K562 (cell line): Measurements from ENCODE around the gene QARS1. TPM values are rescaled to one million over a fixed set of nuclear protein-coding genes. Genes with fewer than 3 reads are reported as not detected.

Experiments
- GTF2A2 ChIP-seq: IDR thresholded peaks from 2 replicates; pipeline ENCODE4 v1.6.1; 2016; ENCODE audit warnings: mild to moderate bottlenecking, missing genetic modification characterization, missing compliant biosample characterization
- NFATC3 ChIP-seq: fragments of 450-650 bp; IDR thresholded peaks from 2 replicates; pipeline ENCODE4 v1.6.1; 2017; ENCODE audit warnings: mild to moderate bottlenecking
- PHF8 ChIP-seq: fragments of 200-600 bp; sonication (generic); IDR thresholded peaks from 2 replicates; pipeline ENCODE4 v1.6.1; 2012; ENCODE audit warnings: mixed run types, mild to moderate bottlenecking, inconsistent platforms, low read length, moderate library complexity, borderline replicate concordance
- RAD21 ChIP-seq, 2 experiments: fragments of 250-450 bp in 1 of 2; fragments of 450-650 bp in 1 of 2; sonication (Bioruptor Pico) in 1 of 2; formaldehyde crosslinking in 1 of 2; IDR thresholded peaks in 1 of 2; conservative IDR thresholded peaks in 1 of 2; 2 replicates each; pipeline versions ENCODE4 v1.4.0 to v1.8.0; 2020 to 2022; ENCODE audit warnings: mild to moderate bottlenecking in 2 of 2, moderate library complexity in 1 of 2
- RAD51 ChIP-seq: fragments of 450-650 bp; IDR thresholded peaks from 2 replicates; pipeline ENCODE4 v1.7.1; 2016; ENCODE audit warnings: low read depth, mild to moderate bottlenecking, borderline replicate concordance
- SMAD4 ChIP-seq: fragments of 250-450 bp; sonication (Bioruptor Pico); conservative IDR thresholded peaks from 2 replicates; pipeline ENCODE4 v1.8.0; 2021; ENCODE audit warnings: inconsistent platforms, mild to moderate bottlenecking, moderate library complexity
- WHSC1 ChIP-seq: IDR thresholded peaks from one replicate; pipeline ENCODE4 v1.6.1; 2012; ENCODE audit warnings: low read length, control low read depth, inconsistent platforms
- ZNF311 ChIP-seq: fragments of 250-450 bp; sonication (Bioruptor Pico); IDR thresholded peaks from 2 replicates; pipeline ENCODE4 v1.4.0; 2020; ENCODE audit warnings: mild to moderate bottlenecking, moderate library complexity
- polyA plus RNA-seq, 8 experiments: library from polyadenylated mRNA; depleted of rRNA in 4 of 8; stranded (reverse) in 5 of 8; unstranded in 3 of 8; fragments of >200 nt; fragmentation: Nextera tagmentation in 2 of 8; fragmentation: Illumina TruSeq in 1 of 8; extraction: Ambion mirVana in 2 of 8; extraction: Trizol in 1 of 8; gene quantifications; 2 replicates each; pipeline versions ENCODE4 v1.2.1 to v1.2.3, GENCODE V29; 2011 to 2014; ENCODE audit warnings: inconsistent platforms in 1 of 8, missing spikeins in 1 of 8
- total RNA-seq, 7 experiments: library from RNA; depleted of rRNA in 6 of 7; stranded (reverse); fragments of >200 nt in 6 of 7; fragmentation: Illumina TruSeq in 2 of 7; extraction: Trizol in 2 of 7; gene quantifications; 2 replicates each; pipeline versions ENCODE4 v1.2.1 to v1.2.3, GENCODE V29; 2011 to 2021; ENCODE audit warnings: low replicate concordance in 1 of 7
- TF ChIP-seq, protein P1 (sequence below), 2 experiments: fragments of 450-650 bp; IDR thresholded peaks; 2 replicates each; pipeline ENCODE4 v1.6.1; 2016; ENCODE audit warnings: mild to moderate bottlenecking in 2 of 2, borderline replicate concordance in 1 of 2, low read depth in 1 of 2, moderate library complexity in 1 of 2
- TF ChIP-seq, protein P2 (sequence below): fragments of 200-400 bp; formaldehyde crosslinking; IDR thresholded peaks from 2 replicates; pipeline ENCODE4 v1.6.1; 2017; ENCODE audit warnings: mild to moderate bottlenecking, low read depth, low read length, moderate library complexity
- TF ChIP-seq, protein P3 (sequence below): sonication (generic); formaldehyde crosslinking; IDR thresholded peaks from 2 replicates; pipeline ENCODE4 v1.8.0; 2023; ENCODE audit warnings: mild to moderate bottlenecking, missing genetic modification reagents
- TF ChIP-seq, protein P4 (sequence below): sonication (generic); formaldehyde crosslinking; IDR thresholded peaks from 2 replicates; pipeline ENCODE4 v1.8.1; 2022; ENCODE audit warnings: missing genetic modification reagents

Gene QARS1
- total and polyA plus RNA-seq, 9 of the 15 experiments (the other 6 are each of a cell fraction or from before 2014, with no cell fraction given), result 148 to 310 (median 273) TPM

DNA sequence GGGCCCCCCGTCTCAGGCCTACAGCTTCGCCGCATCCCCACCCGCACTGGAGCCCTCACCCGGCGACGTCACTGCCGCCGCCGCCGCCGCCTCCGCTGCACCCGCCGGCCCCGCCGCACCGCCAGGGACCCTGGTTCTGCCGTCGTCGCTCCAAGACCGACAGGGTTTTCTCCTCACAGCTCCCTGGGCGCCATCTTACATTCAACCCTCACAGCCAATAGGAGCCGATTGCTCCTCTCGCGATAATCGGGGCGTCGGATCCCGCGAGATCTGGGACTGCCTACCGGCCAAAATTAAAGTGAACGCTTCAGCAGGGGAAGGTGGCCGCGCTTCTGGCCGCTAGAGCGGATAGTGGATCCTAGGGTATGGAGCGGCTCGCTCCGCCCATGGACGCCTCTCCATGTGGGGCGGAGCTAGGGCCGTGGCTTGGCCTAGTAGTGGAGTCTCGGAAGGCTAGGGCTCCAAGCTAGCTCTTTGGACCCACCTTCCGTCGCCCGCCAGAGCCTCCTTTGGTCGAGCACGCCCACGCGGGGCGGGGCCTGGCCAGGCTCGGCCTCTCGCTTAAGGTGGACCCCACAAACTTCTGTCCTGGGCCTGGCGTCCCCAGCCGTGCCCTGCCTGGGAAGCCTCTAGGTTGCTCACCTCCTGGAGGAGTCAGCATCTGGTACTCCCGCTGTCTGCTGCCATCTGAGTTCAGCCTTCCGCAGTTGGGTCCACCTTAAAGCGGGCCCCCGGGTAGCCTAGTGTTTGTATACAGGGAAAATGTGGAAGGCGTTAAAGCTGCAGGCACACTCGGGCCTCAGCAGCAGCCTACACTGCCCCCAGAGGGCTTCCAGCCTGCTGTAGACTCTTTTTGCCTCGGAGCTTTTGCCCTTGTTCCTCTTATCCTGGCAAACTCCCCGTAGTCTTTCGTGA is 10.4 kb downstream of the QARS1 start, which contains the start of gene QRICH1 (continued):
- TF ChIP-seq, protein P1, sequence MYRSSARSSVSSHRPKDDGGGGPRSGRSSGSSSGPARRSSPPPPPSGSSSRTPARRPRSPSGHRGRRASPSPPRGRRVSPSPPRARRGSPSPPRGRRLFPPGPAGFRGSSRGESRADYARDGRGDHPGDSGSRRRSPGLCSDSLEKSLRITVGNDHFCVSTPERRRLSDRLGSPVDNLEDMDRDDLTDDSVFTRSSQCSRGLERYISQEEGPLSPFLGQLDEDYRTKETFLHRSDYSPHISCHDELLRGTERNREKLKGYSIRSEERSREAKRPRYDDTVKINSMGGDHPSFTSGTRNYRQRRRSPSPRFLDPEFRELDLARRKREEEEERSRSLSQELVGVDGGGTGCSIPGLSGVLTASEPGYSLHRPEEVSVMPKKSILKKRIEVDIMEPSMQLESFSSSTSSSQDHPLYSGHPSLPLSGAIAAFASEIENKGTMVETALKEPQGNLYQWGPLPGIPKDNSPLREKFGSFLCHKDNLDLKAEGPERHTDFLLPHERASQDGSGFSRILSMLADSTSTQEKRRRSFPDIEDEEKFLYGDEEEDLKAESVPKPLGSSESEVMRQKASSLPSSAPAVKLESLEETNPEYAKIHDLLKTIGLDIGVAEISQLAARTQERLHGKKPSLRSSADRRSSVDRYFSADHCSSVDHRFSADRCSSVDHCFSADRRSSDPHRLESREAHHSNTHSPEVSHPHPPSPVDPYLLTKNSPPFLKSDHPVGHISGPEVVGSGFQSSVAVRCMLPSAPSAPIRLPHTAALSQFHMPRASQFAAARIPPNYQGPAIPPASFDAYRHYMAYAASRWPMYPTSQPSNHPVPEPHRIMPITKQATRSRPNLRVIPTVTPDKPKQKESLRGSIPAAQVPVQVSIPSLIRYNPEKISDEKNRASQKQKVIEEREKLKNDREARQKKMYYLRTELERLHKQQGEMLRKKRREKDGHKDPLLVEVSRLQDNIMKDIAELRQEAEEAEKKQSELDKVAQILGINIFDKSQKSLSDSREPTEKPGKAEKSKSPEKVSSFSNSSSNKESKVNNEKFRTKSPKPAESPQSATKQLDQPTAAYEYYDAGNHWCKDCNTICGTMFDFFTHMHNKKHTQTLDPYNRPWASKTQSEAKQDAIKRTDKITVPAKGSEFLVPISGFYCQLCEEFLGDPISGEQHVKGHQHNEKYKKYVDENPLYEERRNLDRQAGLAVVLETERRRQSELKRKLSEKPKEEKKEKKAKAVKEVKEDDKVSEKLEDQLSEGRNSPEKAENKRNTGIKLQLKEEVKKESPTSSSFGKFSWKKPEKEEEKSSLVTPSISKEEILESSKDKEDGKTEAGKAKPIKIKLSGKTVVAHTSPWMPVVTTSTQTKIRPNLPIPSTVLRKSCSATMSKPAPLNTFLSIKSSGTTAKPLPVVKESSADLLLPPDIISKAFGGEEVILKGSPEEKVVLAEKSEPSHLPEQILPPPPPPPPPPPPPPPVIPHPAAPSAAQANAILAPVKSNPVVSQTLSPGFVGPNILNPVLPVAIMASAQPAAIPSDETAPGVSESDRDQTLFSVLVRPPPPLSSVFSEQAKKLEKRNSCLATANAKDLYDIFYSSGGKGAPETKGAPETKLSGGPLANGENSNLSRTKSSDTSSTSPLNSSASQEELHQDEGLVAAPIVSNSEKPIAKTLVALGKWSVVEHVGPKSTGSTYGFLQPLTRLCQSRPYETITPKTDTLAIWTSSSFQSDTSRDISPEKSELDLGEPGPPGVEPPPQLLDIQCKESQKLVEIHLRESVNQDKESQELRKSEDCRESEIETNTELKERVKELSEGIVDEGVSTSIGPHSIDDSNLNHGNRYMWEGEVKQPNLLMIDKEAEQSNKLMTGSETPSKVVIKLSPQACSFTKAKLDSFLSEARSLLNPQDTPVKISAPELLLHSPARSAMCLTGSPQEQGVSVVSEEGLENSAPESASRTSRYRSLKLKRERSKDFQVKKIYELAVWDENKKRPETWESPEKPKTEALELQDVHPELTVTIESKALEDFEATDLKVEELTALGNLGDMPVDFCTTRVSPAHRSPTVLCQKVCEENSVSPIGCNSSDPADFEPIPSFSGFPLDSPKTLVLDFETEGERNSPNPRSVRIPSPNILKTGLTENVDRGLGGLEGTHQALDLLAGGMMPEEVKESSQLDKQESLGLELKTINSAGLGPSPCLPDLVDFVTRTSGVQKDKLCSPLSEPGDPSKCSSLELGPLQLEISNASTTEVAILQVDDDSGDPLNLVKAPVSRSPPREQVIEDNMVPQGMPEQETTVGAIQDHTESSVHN (IDR thresholded peaks at IDR 0.05; ENCODE audit: borderline replicate concordance in 1 of 2, low read depth in 1 of 2), result no peak
- peak; percentile 10 to 51; a peak in 2 of 4 replicates for TF ChIP-seq RAD21 (CRISPR knock-in tag; conservative IDR thresholded peaks at IDR 0.05 in 1 of 2, IDR thresholded peaks at IDR 0.05 in 1 of 2)
- TF ChIP-seq GTF2A2, result no peak
- TF ChIP-seq, protein P2, sequence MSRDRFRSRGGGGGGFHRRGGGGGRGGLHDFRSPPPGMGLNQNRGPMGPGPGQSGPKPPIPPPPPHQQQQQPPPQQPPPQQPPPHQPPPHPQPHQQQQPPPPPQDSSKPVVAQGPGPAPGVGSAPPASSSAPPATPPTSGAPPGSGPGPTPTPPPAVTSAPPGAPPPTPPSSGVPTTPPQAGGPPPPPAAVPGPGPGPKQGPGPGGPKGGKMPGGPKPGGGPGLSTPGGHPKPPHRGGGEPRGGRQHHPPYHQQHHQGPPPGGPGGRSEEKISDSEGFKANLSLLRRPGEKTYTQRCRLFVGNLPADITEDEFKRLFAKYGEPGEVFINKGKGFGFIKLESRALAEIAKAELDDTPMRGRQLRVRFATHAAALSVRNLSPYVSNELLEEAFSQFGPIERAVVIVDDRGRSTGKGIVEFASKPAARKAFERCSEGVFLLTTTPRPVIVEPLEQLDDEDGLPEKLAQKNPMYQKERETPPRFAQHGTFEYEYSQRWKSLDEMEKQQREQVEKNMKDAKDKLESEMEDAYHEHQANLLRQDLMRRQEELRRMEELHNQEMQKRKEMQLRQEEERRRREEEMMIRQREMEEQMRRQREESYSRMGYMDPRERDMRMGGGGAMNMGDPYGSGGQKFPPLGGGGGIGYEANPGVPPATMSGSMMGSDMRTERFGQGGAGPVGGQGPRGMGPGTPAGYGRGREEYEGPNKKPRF, result no peak
- TF ChIP-seq ZNF311 (CRISPR knock-in tag), result no peak
- TF ChIP-seq WHSC1, result no peak
- TF ChIP-seq SMAD4, result peak; percentile 32; the same call in 1 of the 2 replicates
- TF ChIP-seq RAD51, result no peak
- no peak for TF ChIP-seq NFATC3
- TF ChIP-seq, protein P3, sequence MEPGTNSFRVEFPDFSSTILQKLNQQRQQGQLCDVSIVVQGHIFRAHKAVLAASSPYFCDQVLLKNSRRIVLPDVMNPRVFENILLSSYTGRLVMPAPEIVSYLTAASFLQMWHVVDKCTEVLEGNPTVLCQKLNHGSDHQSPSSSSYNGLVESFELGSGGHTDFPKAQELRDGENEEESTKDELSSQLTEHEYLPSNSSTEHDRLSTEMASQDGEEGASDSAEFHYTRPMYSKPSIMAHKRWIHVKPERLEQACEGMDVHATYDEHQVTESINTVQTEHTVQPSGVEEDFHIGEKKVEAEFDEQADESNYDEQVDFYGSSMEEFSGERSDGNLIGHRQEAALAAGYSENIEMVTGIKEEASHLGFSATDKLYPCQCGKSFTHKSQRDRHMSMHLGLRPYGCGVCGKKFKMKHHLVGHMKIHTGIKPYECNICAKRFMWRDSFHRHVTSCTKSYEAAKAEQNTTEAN (CRISPR knock-in tag), result no peak
- TF ChIP-seq, protein P4, sequence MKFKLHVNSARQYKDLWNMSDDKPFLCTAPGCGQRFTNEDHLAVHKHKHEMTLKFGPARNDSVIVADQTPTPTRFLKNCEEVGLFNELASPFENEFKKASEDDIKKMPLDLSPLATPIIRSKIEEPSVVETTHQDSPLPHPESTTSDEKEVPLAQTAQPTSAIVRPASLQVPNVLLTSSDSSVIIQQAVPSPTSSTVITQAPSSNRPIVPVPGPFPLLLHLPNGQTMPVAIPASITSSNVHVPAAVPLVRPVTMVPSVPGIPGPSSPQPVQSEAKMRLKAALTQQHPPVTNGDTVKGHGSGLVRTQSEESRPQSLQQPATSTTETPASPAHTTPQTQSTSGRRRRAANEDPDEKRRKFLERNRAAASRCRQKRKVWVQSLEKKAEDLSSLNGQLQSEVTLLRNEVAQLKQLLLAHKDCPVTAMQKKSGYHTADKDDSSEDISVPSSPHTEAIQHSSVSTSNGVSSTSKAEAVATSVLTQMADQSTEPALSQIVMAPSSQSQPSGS (CRISPR knock-in tag), result no peak
- peak; percentile 69; the same call in 1 of the 2 replicates for TF ChIP-seq PHF8
